Adrenal gland (tissue), 5 donors: ENCODE data around the gene RAD51B.

Experiments used
- CTCF ChIP-seq, 6 experiments: fragments of 450-650 bp in 4 of 6; fragments of 200-600 bp in 2 of 6; sonication (generic) in 1 of 6; IDR thresholded peaks; 1 replicate in 5 of 6; 2 replicates in 1 of 6; pipeline versions ENCODE4 v1.5.1 to v1.8.0; 2016 to 2021; ENCODE audit warnings: antibody characterized with exemption in 6 of 6, mild to moderate bottlenecking in 2 of 6, moderate library complexity in 1 of 6
- POLR2A ChIP-seq, 2 donors: fragments of 450-650 bp; IDR thresholded peaks; one replicate each; pipeline ENCODE4 v1.6.1; 2017; ENCODE audit warnings: antibody characterized with exemption in 2 of 2, mild to moderate bottlenecking in 2 of 2, moderate library complexity in 1 of 2
- donor health status: DM: no; HTN: no; CAD: no.

DNA sequence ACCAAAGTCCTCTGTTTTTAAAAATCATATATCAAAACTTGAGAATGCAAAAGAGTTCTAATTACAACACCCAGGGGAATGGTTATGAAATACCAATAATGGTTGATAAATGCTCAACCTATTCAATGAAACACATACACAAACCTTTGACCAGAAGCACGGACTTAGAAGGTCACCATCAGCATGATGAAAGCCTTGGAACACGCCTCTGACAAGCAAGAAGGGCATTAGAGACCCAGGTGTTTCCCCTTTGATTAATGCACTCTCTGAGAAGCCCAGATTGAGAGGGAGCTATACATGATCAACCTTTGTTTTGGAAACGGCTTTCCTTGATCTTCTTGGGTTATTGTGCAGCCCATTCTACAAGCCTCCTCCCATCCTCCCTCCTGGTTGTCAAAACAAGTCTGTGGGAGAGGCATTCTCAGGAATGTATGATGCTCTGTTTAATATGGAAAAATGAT lies 904.3 kb downstream of the RAD51B start:
- TF ChIP-seq CTCF (IDR thresholded peaks at IDR 0.05) (no peak), POLR2A (IDR thresholded peaks at IDR 0.05) (no peak)
